HG02943 (cell line): ENCODE measurements around the gene PGS1.
A peak's percentile ranks its signal among the peaks of the same experiment; 100 is the strongest.

Source experiments
- ATAC-seq: cut with Tn5 transposase; IDR thresholded peaks from one replicate; pipeline ENCODE4 v1.9.1; 2021; ENCODE audit warnings: mild to moderate bottlenecking, low read depth, moderate library complexity; ENCODE audit not compliant: unreplicated experiment

PGS1 gene

DNA sequence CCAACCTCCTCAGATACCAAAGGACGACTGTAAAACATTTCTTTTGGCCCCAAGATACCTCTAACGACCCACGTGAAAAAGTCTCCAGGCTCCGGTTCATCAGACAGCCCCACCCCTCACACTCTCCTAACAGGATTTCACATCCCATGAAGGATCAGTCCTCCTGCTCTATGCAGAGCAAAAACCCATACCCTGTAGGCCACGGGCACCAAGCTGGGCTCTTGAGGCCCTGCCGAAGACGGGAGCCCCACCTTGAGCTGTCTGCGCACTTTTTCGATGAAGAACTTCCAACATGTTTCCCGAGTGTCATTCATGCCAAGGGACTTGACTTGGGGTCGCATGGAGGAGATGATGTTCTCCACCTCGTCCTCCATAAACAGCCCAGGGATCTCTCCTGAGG lies 89.9 kb downstream of the PGS1 start:
- ATAC-seq, result no peak

DNA sequence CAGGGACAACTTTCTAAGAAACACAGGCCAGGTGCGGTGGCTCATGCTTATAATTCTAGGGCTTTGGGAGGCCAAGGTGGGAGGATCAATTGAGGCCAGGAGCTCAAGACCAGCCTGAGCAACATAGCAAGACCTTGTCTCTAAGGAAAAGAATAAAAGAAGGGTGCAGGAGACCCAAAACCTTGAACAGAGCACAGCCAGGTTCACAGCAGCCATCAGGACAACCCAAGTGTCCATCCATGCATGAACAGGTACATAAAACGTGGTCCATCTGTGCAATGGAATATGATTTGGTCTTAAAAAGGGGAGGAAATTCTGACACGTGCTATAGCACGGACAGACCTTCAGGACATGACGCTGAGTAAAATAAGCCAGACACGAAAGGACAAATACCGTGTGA lies 91.0 kb downstream of the PGS1 start:
- no peak for ATAC-seq

DNA sequence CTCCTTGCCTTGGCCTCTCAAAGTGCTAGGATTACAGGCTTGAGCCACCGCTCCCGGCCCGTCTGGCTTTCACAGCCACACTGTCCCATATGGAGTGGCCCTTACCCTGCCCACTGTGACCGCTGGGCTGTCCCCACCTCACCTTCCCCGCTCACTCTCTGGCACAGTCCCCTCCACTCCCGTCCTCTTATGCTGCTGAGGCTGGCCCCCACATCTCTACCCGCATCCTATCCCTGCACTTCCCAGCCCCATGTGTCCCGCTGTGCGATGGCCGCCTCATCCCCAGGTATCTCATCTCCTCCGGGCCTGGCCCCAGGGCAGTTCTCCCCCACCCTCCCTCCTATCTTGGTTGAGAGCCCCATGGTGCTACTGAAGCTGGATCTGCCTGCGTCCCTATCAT lies 93.2 kb downstream of the PGS1 start:
- ATAC-seq, result no peak

DNA sequence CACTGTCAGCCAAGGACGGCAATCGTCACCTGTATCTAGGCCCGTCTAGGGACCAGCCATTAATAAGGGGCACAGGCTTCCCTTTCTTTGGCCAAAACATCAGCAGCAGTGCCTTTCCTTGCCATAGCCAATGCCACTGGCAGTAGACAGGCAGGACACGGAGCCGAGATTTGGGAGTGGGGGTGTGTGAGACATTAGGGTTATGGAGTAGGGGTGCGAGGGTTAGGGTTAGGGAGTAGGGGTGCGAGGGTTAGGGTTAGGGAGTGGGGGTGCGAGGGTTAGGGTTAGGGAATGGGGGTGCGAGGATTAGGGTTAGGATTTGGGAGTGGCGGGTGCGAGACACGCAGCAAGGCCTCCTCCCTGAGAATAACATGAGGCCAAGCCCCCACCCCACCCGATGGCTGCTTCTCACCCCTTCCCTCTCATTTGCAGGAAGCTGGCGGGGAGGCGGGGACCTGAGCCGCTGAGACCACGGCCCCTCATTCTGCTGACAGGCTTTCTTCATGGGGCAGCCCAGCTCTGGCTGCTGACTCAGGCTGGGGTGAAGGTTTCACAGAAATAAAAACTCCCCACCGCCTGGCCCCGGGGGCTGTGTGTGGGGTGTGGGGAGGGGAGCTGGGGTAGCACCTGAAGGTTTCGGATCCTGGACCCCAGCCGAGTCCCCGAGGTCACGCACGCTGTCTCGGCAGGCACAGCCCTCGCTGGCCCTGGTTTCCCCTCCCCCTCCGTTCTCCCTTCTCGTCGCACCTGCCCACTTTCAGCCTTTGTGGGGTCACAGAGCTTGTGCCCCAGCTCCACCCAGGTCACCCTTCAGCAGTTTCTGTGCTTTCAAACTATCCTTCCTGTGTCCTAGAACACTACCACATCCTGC lies 93.8 kb downstream of the PGS1 start:
- ATAC-seq, result peak; percentile 41

DNA sequence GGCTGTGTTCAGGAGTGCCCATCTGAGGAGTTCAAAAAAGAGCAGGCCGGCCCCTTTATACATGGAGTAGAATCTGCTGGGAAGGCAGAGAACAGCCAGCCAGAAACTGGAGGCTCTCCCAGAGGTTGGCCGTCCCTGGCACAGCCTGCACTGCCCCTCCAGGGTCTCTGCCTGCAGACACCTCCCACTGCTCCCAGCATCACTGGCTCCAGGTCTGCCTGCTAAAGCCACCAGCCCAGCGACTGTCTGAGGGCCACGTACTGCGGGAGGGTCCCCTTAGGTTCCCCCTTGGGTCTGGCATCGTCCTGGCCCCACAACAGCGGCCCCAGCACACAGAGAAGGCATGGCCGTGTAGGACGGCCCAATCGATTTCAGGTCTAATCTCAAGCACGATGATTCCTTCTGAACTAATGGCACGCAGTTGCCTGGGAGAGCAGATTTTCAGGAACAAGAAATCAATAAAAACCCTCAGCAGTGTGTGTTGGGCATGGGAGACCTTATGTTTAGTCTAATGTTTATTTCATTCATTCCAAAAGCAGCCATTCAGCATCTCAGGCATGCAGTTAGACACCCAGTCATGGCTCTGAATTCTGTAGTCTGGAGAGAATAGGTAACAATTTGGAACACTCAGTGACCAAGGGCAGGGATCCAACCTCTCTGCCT lies 95.6 kb downstream of the PGS1 start:
- ATAC-seq, result no peak
